ENCODE results near the gene C16orf87. TPM values are rescaled to one million over a fixed set of nuclear protein-coding genes. Genes with fewer than 3 reads are reported as not detected.

C16orf87 gene
- total and polyA plus RNA-seq, 4 donors = 4.1 to 12.9 (median 5.3) TPM

- no peak for DNase-seq (ENCODE audit: low spot score)
- no peak overlapping the region for H3K4me3 ChIP-seq (ENCODE audit: low read depth in 1 of 3, low read length in 3 of 3)
- no peak overlapping the region for H3K27ac ChIP-seq (ENCODE audit: low read depth in 1 of 2, low read length in 2 of 2)
- WGBS = 71% methylated on average over 20 of the region's 20 CpGs
- no peaks in the 10 kb centered on the region for H3K9me3 ChIP-seq (ENCODE audit: control insufficient read depth in 4 of 4, low read length in 3 of 4)
- no peaks in the 10 kb centered on the region for H3K36me3 ChIP-seq (ENCODE audit: control insufficient read depth in 4 of 4, insufficient read depth in 3 of 4, low read depth in 1 of 4, low read length in 3 of 4)
- H3K4me1 ChIP-seq (ENCODE audit: control insufficient read depth in 4 of 4, insufficient read depth in 4 of 4, low read length in 3 of 4) = no peaks in the 10 kb centered on the region
- no peaks in the 10 kb centered on the region for H3K27me3 ChIP-seq (ENCODE audit: control insufficient read depth in 4 of 4, insufficient read depth in 4 of 4, low read length in 3 of 4)
- no peak for TF ChIP-seq TAF1 (conservative IDR thresholded peaks at IDR 0.05)
- no peak overlapping the region for H3K9ac ChIP-seq (ENCODE audit: low read depth in 1 of 2, low read length in 2 of 2)
These were observed 81.9 kb downstream of the C16orf87 start for GRCh38 chr16:46748775-46749705.

- Histone ChIP-seq H3K4me1 (ENCODE audit: control insufficient read depth in 4 of 4, insufficient read depth in 4 of 4, low read length in 3 of 4) (no peaks in the 10 kb centered on the region), H3K4me3 (ENCODE audit: low read depth in 1 of 3, low read length in 3 of 3) (no peak within 1 kb of the TSS), H3K27ac (ENCODE audit: low read depth in 1 of 2, low read length in 2 of 2) (no peak within 1 kb of the TSS), H3K9me3 (ENCODE audit: control insufficient read depth in 4 of 4, low read length in 3 of 4) (no peaks in the 10 kb centered on the region), H3K9ac (ENCODE audit: low read depth in 1 of 2, low read length in 2 of 2) (no peak within 1 kb of the TSS), H3K36me3 (ENCODE audit: control insufficient read depth in 4 of 4, insufficient read depth in 3 of 4, low read depth in 1 of 4, low read length in 3 of 4) (no peaks in the 10 kb centered on the region), H3K27me3 (ENCODE audit: control insufficient read depth in 4 of 4, insufficient read depth in 4 of 4, low read length in 3 of 4) (no peaks in the 10 kb centered on the region)
- DNase-seq (ENCODE audit: low spot score) = no peak
- WGBS = 85% methylated on average over 25 of the region's 25 CpGs
- no peak for TF ChIP-seq FOXA1 (IDR thresholded peaks at IDR 0.05)
- no peak for TF ChIP-seq GABPA (IDR thresholded peaks at IDR 0.05 in 1 of 2, conservative IDR thresholded peaks at IDR 0.05 in 1 of 2)
- TF ChIP-seq, protein P1, sequence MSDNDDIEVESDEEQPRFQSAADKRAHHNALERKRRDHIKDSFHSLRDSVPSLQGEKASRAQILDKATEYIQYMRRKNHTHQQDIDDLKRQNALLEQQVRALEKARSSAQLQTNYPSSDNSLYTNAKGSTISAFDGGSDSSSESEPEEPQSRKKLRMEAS (IDR thresholded peaks at IDR 0.05) = no peak
- TF ChIP-seq FOXA2 (IDR thresholded peaks at IDR 0.05) = no peak
- TF ChIP-seq JUND (IDR thresholded peaks at IDR 0.05) = no peak
- TF ChIP-seq HNF4G (IDR thresholded peaks at IDR 0.05) = no peak
- TF ChIP-seq SP1 (IDR thresholded peaks at IDR 0.05) = no peak
These were observed 83.0 kb downstream of the C16orf87 start, which contains the start of gene MYLK3 for GRCh38 chr16:46747777-46748651. Gene MYLK3 (minus strand): TSS chr16:46748344. CDS start chr16:46748193, 151 bp downstream.

GRCh38 chr16:46746821-46747776, 83.9 kb downstream of the C16orf87 start:
- Histone ChIP-seq H3K9me3 (ENCODE audit: control insufficient read depth in 4 of 4, low read length in 3 of 4) (no peaks in the 10 kb centered on the region), H3K4me1 (ENCODE audit: control insufficient read depth in 4 of 4, insufficient read depth in 4 of 4, low read length in 3 of 4) (no peaks in the 10 kb centered on the region), H3K36me3 (ENCODE audit: control insufficient read depth in 4 of 4, insufficient read depth in 3 of 4, low read depth in 1 of 4, low read length in 3 of 4) (no peaks in the 10 kb centered on the region), H3K27me3 (ENCODE audit: control insufficient read depth in 4 of 4, insufficient read depth in 4 of 4, low read length in 3 of 4) (no peaks in the 10 kb centered on the region), H3K27ac (ENCODE audit: low read depth in 1 of 2, low read length in 2 of 2) (no peak overlapping the region), H3K9ac (ENCODE audit: low read depth in 1 of 2, low read length in 2 of 2) (no peak overlapping the region), H3K4me3 (ENCODE audit: low read depth in 1 of 3, low read length in 3 of 3) (no peak overlapping the region)
- 86% methylated on average over 15 of the region's 15 CpGs for WGBS
- no peak for DNase-seq (ENCODE audit: low spot score)
- no peak for TF ChIP-seq HNF4A (conservative IDR thresholded peaks at IDR 0.05)
- no peak for TF ChIP-seq FOXA1 (IDR thresholded peaks at IDR 0.05)
- TF ChIP-seq FOXA2 (IDR thresholded peaks at IDR 0.05) = no peak
- no peak for TF ChIP-seq RAD21 (IDR thresholded peaks at IDR 0.05)
- TF ChIP-seq HNF4G (IDR thresholded peaks at IDR 0.05) = no peak
- TF ChIP-seq JUND (IDR thresholded peaks at IDR 0.05) = no peak
- TF ChIP-seq SP1 (IDR thresholded peaks at IDR 0.05) = no peak
- TF ChIP-seq TAF1 (conservative IDR thresholded peaks at IDR 0.05) = no peak
- TF ChIP-seq, protein P1 (IDR thresholded peaks at IDR 0.05) = no peak
- TF ChIP-seq NR2F2 (IDR thresholded peaks at IDR 0.05) = no peak

Small RNA genes lying within 50 kb of the gene (small RNA-seq; reads per million reads assigned to genes)
- not detected for gene AC007225.2

Other genes with a start within 250 kb of the C16orf87 start
- 10 to 100 TPM in 1 of 2 donors, under 1 TPM in 1; 0.25 to 21.2 TPM for gene SHCBP1, start 209.8 kb downstream of the C16orf87 start, total RNA-seq
- gene SHCBP1, start 209.8 kb downstream of the C16orf87 start, polyA plus RNA-seq = under 1 TPM; 0.43 to 0.51 TPM
- gene VPS35, start 142.0 kb downstream of the C16orf87 start, total RNA-seq = 10 to 100 TPM; 30.3 to 52.7 TPM
- gene VPS35, start 142.0 kb downstream of the C16orf87 start, polyA plus RNA-seq = 10 to 100 TPM; 10.5 to 16.9 TPM
- gene ORC6, start 141.5 kb downstream of the C16orf87 start, total RNA-seq = 10 to 100 TPM in 1 of 2 donors, under 1 TPM in 1; 0.67 to 16.8 TPM
- gene ORC6, start 141.5 kb downstream of the C16orf87 start, polyA plus RNA-seq = 1 to 10 TPM in 1 of 2 donors, under 1 TPM in 1; 0.56 to 1.3 TPM
- gene MYLK3, start 82.8 kb downstream of the C16orf87 start, total RNA-seq = 1 to 10 TPM in 1 of 2 donors, under 1 TPM in 1; 0.33 to 1.1 TPM
- gene MYLK3, start 82.8 kb downstream of the C16orf87 start, polyA plus RNA-seq = under 1 TPM; 0.01 to 0.13 TPM
- 10 to 100 TPM in 1 of 2 donors, 1 to 10 TPM in 1; 6.8 to 54.3 TPM for gene GPT2, start 53.2 kb upstream of the C16orf87 start, total RNA-seq
- gene GPT2, start 53.2 kb upstream of the C16orf87 start, polyA plus RNA-seq = 10 to 100 TPM; 39.8 to 78.3 TPM
- 10 to 100 TPM; 22.7 to 32.8 TPM for gene DNAJA2, start 142.5 kb upstream of the C16orf87 start, total RNA-seq
- 10 to 100 TPM; 23.9 to 27.1 TPM for gene DNAJA2, start 142.5 kb upstream of the C16orf87 start, polyA plus RNA-seq